ENCODE data around the gene ALK.

Gene ALK

DNA sequence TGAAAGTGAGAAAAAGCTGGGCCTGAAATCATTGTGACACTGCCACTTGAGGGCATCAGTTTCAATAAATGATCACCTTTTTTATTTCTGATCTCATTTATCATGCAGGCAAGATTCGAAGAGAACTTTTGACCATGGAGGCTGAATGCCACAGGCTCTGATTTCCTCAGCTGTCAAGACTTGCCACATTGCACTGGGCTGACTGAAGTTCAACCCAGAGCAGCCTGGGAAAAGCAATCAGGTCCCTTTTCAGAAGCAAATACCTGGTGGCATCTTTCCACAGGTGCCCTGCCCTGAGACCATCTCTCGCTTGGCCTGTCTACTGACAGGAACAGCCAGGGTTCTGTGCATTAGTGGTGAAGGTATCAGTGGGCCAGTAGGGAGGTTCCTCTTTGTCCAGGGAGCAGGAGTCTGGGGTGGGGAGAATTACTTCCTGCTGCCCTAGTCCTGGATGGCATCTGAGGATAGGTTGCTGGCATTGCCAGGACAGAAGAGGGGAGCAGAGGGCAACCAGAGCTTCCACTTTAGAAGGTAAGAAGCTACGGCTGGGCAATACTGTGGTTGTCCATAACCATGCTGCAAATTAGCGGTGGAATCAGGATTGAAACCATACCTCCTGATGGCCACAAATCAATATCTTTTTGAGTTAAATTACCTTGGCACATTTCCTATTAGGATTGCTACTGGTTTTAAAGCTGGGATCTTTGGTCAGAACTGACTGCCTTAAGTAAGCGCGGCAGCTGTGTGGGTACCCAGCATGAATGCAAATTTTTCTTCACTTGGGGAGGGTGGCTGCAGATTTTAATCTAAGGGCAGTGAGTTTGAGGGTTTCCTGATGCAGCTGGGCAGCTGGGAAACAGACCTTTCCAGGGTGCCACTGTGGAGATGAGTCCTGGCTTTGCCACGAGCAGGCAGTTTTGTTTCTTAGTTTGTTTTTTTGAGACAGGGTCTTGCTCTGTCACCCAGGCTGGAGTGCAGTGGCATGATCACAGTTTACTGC is 394.5 kb downstream of the ALK start:
- H3K9ac ChIP-seq (ENCODE audit: low read length) = no peak overlapping the region
- H2AFZ ChIP-seq (ENCODE audit: low read length) = no peak overlapping the region
- no peaks in the 10 kb centered on the region for H3K4me1 ChIP-seq (ENCODE audit: low read length)
- no peaks in the 10 kb centered on the region for H3K27me3 ChIP-seq (replicated peaks; ENCODE audit: insufficient read depth, low read length)
- H3K4me3 ChIP-seq (ENCODE audit: low read length) = no peak overlapping the region
- no peaks in the 10 kb centered on the region for H3K9me3 ChIP-seq (replicated peaks; ENCODE audit: insufficient read depth, low read length)
- H3K27ac ChIP-seq (ENCODE audit: low read length) = no peak overlapping the region
- H4K20me1 ChIP-seq (ENCODE audit: insufficient read depth, low read length) = no peaks in the 10 kb centered on the region
- no peaks in the 10 kb centered on the region for H3F3A ChIP-seq (ENCODE audit: insufficient read depth, low read length)
- no peaks in the 10 kb centered on the region for H3K36me3 ChIP-seq (replicated peaks; ENCODE audit: insufficient read depth, low read length)
- no peaks in the 10 kb centered on the region for H3K9me2 ChIP-seq (replicated peaks; ENCODE audit: insufficient read depth, low read length)
- H3K4me2 ChIP-seq (ENCODE audit: low read depth, low read length) = no peak overlapping the region
- DNase-seq = no peak
- TF ChIP-seq, protein P1, sequence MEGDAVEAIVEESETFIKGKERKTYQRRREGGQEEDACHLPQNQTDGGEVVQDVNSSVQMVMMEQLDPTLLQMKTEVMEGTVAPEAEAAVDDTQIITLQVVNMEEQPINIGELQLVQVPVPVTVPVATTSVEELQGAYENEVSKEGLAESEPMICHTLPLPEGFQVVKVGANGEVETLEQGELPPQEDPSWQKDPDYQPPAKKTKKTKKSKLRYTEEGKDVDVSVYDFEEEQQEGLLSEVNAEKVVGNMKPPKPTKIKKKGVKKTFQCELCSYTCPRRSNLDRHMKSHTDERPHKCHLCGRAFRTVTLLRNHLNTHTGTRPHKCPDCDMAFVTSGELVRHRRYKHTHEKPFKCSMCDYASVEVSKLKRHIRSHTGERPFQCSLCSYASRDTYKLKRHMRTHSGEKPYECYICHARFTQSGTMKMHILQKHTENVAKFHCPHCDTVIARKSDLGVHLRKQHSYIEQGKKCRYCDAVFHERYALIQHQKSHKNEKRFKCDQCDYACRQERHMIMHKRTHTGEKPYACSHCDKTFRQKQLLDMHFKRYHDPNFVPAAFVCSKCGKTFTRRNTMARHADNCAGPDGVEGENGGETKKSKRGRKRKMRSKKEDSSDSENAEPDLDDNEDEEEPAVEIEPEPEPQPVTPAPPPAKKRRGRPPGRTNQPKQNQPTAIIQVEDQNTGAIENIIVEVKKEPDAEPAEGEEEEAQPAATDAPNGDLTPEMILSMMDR (IDR thresholded peaks at IDR 0.05; ENCODE audit: low read length) = no peak
- no peak for TF ChIP-seq EZH2phosphoT487 (IDR thresholded peaks at IDR 0.05; ENCODE audit: low read length)
- TF ChIP-seq EZH2 (optimal IDR thresholded peaks at IDR 0.05; ENCODE audit: low read depth, low read length) = no peak
- H3K79me2 ChIP-seq (ENCODE audit: low read length) = no peaks in the 10 kb centered on the region

DNA sequence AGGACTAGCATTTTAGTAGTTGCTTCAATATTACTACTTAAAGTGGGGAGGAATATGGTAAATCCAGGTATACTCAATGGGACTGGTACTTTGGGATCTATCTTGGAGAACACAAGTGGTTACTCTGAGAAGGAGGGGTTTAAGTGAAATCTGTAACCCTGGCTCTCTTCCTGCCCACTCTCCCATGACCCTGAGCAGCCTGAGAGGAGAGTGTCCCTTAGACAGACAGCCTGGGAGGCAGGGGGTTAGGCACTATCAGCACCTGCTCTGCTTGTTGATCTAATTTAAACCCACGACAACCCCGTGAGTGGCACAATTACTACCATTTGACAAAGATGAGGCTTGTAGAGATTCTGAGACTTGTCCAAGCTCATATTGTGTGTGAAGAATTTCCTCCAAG is 395.5 kb downstream of the ALK start:
- H3K79me2 ChIP-seq (ENCODE audit: low read length) = no peaks in the 10 kb centered on the region
- no peaks in the 10 kb centered on the region for H4K20me1 ChIP-seq (ENCODE audit: insufficient read depth, low read length)
- no peak overlapping the region for H3K9ac ChIP-seq (ENCODE audit: low read length)
- no peaks in the 10 kb centered on the region for H3K9me2 ChIP-seq (replicated peaks; ENCODE audit: insufficient read depth, low read length)
- no peaks in the 10 kb centered on the region for H3F3A ChIP-seq (ENCODE audit: insufficient read depth, low read length)
- no peak overlapping the region for H3K4me2 ChIP-seq (ENCODE audit: low read depth, low read length)
- no peak for TF ChIP-seq EZH2 (optimal IDR thresholded peaks at IDR 0.05; ENCODE audit: low read depth, low read length)
- TF ChIP-seq EZH2phosphoT487 (IDR thresholded peaks at IDR 0.05; ENCODE audit: low read length) = no peak
- TF ChIP-seq, protein P1 (IDR thresholded peaks at IDR 0.05; ENCODE audit: low read length) = no peak
- no peak overlapping the region for H3K4me3 ChIP-seq (ENCODE audit: low read length)
- no peaks in the 10 kb centered on the region for H3K4me1 ChIP-seq (ENCODE audit: low read length)
- DNase-seq = no peak
- H3K27ac ChIP-seq (ENCODE audit: low read length) = no peak overlapping the region
- H3K9me3 ChIP-seq (replicated peaks; ENCODE audit: insufficient read depth, low read length) = no peaks in the 10 kb centered on the region
- H3K36me3 ChIP-seq (replicated peaks; ENCODE audit: insufficient read depth, low read length) = no peaks in the 10 kb centered on the region
- no peaks in the 10 kb centered on the region for H3K27me3 ChIP-seq (replicated peaks; ENCODE audit: insufficient read depth, low read length)
- H2AFZ ChIP-seq (ENCODE audit: low read length) = no peak overlapping the region

DNA sequence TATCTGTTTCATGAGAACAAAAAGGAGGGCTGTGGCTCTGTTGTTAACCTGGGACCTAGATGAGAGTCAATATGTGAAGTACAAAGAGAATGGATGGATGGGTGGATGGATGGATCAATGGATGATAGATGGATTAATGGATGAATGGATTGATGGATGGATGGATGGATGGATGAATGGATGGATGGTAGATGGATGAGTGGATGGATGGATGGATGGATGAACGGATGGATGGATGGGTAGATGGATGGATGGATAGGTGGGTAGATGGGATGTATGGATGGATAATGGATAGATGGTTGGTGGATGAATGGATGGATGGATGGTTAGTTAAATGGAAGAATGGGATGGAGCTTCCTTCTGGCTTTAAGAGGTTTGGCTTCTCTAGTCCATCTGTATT is 396.7 kb downstream of the ALK start:
- no peak overlapping the region for H3K9ac ChIP-seq (ENCODE audit: low read length)
- no peak for DNase-seq
- H3K9me3 ChIP-seq (replicated peaks; ENCODE audit: insufficient read depth, low read length) = no peaks in the 10 kb centered on the region
- no peaks in the 10 kb centered on the region for H4K20me1 ChIP-seq (ENCODE audit: insufficient read depth, low read length)
- H3K9me2 ChIP-seq (replicated peaks; ENCODE audit: insufficient read depth, low read length) = no peaks in the 10 kb centered on the region
- no peak for TF ChIP-seq EZH2 (optimal IDR thresholded peaks at IDR 0.05; ENCODE audit: low read depth, low read length)
- no peak for TF ChIP-seq EZH2phosphoT487 (IDR thresholded peaks at IDR 0.05; ENCODE audit: low read length)
- TF ChIP-seq, protein P1 (IDR thresholded peaks at IDR 0.05; ENCODE audit: low read length) = no peak
- no peaks in the 10 kb centered on the region for H3K79me2 ChIP-seq (ENCODE audit: low read length)
- no peaks in the 10 kb centered on the region for H3K27me3 ChIP-seq (replicated peaks; ENCODE audit: insufficient read depth, low read length)
- H3K4me3 ChIP-seq (ENCODE audit: low read length) = no peak overlapping the region
- H3K36me3 ChIP-seq (replicated peaks; ENCODE audit: insufficient read depth, low read length) = no peaks in the 10 kb centered on the region
- H2AFZ ChIP-seq (ENCODE audit: low read length) = no peak overlapping the region
- H3F3A ChIP-seq (ENCODE audit: insufficient read depth, low read length) = no peaks in the 10 kb centered on the region
- H3K27ac ChIP-seq (ENCODE audit: low read length) = no peak overlapping the region
- H3K4me2 ChIP-seq (ENCODE audit: low read depth, low read length) = no peak overlapping the region
- H3K4me1 ChIP-seq (ENCODE audit: low read length) = no peaks in the 10 kb centered on the region
